Endothelial cell of umbilical vein (primary cell): ENCODE measurements around the gene TNIK.

Experiments
- CTCF ChIP-seq, 2 donors: IDR thresholded peaks; 1 replicate in 1 of 2; 2 replicates in 1 of 2; pipeline ENCODE4 v1.5.1; 2011; ENCODE audit warnings: low read length in 2 of 2, mild to moderate bottlenecking in 2 of 2, moderate library complexity in 2 of 2, control low read depth in 1 of 2, inconsistent platforms in 1 of 2, low read depth in 1 of 2; ENCODE audit not compliant: insufficient read depth in 1 of 2; ENCODE audit errors: extremely low read depth in 1 of 2
- EZH2 ChIP-seq: IDR thresholded peaks from 2 replicates; pipeline ENCODE4 v1.6.1; 2012; ENCODE audit warnings: borderline replicate concordance, low read depth, mild to moderate bottlenecking, moderate library complexity, low read length, inconsistent platforms; ENCODE audit not compliant: severe bottlenecking
- FOS ChIP-seq: IDR thresholded peaks from 2 replicates; pipeline ENCODE4 v1.6.1; 2011; ENCODE audit warnings: mild to moderate bottlenecking, low read length, moderate library complexity, borderline replicate concordance; ENCODE audit not compliant: insufficient read depth
- JUN ChIP-seq: IDR thresholded peaks from 2 replicates; pipeline ENCODE4 v1.6.1; 2011; ENCODE audit warnings: borderline replicate concordance, low read depth; ENCODE audit not compliant: insufficient read length, insufficient read depth
- POLR2A ChIP-seq: IDR thresholded peaks from 2 replicates; pipeline ENCODE4 v1.6.1; 2012; ENCODE audit warnings: low read depth, mild to moderate bottlenecking, control low read depth, low read length
- POLR2AphosphoS5 ChIP-seq: IDR thresholded peaks from 2 replicates; pipeline ENCODE4 v1.6.1; 2012; ENCODE audit warnings: low read depth, mild to moderate bottlenecking, control low read depth, low read length, moderate library complexity; ENCODE audit not compliant: insufficient read depth

- TF ChIP-seq CTCF (IDR thresholded peaks at IDR 0.05; ENCODE audit: extremely low read depth in 1 of 2, insufficient read depth in 1 of 2, low read depth in 1 of 2, low read length in 2 of 2) (no peak), EZH2 (no peak), POLR2A (no peak), JUN (no peak), FOS (no peak), POLR2AphosphoS5 (no peak)
Observed at GRCh38 chr3:171072432-171072831, 387.8 kb downstream of the TNIK start.
